ENCODE measurements around the gene SCAP. TPM values are rescaled to one million over a fixed set of nuclear protein-coding genes. Genes with fewer than 3 reads are reported as not detected.

Gene SCAP
- total and polyA plus RNA-seq, 2 of the 13 experiments (the other 11 are each of a cell fraction or from before 2014, with no cell fraction given): 40.4 to 53.3 TPM

GRCh38 chr3:47381317-47382157, 94.2 kb downstream of the SCAP start (continued):
- TF ChIP-seq MYPOP (CRISPR knock-in tag; IDR thresholded peaks at IDR 0.05) (no peak; the same call in 1 of the 2 replicates), IRF9 (CRISPR knock-in tag; IDR thresholded peaks at IDR 0.05; ENCODE audit: borderline replicate concordance) (no peak), MAFG (CRISPR knock-in tag; IDR thresholded peaks at IDR 0.05) (no peak), GTF2F1 (IDR thresholded peaks at IDR 0.05; ENCODE audit: low read length) (no peak), TAF15 (IDR thresholded peaks at IDR 0.05; ENCODE audit: low read depth, low read length, poor library complexity, severe bottlenecking) (no peak), ZBTB39 (CRISPR knock-in tag; IDR thresholded peaks at IDR 0.05) (no peak), ZSCAN5A (CRISPR knock-in tag; IDR thresholded peaks at IDR 0.05; ENCODE audit: borderline replicate concordance) (0 out of 2 replicates have a peak, but pooled peaks have one; percentile 72), YY1 (IDR thresholded peaks at IDR 0.05; ENCODE audit: insufficient read depth, insufficient replicate concordance, low read depth, low read length) (peak; percentile 5), NR0B2 (CRISPR knock-in tag; IDR thresholded peaks at IDR 0.05) (no peak), HNRNPK (IDR thresholded peaks at IDR 0.05; ENCODE audit: low read depth, low read length, poor library complexity, severe bottlenecking) (no peak), SYNCRIP (IDR thresholded peaks at IDR 0.05; ENCODE audit: insufficient read depth, low read depth, low read length) (no peak), ZSCAN22 (CRISPR knock-in tag; IDR thresholded peaks at IDR 0.05) (no peak; the same call in 1 of the 2 replicates), ZNF841 (CRISPR knock-in tag; IDR thresholded peaks at IDR 0.05; ENCODE audit: borderline replicate concordance) (no peak), CREBL2 (CRISPR knock-in tag; IDR thresholded peaks at IDR 0.05; ENCODE audit: borderline replicate concordance) (no peak), ZNF124 (CRISPR knock-in tag; IDR thresholded peaks at IDR 0.05) (no peak), ZFX (CRISPR knock-in tag; IDR thresholded peaks at IDR 0.05; ENCODE audit: low read depth) (no peak), ZNF333 (CRISPR knock-in tag; IDR thresholded peaks at IDR 0.05; ENCODE audit: borderline replicate concordance) (no peak), SP2 (CRISPR knock-in tag; IDR thresholded peaks at IDR 0.05) (no peak), FUBP1 (CRISPR knock-in tag; IDR thresholded peaks at IDR 0.05; ENCODE audit: borderline replicate concordance) (no peak)

Measured in HepG2 (cell line).